OCI-LY1 (cell line): Measurements from ENCODE around the gene NUP88.

Experiments
- CTCF ChIP-seq: fragments of 200-600 bp; sonication (generic), shearing (Covaris generic); IDR thresholded peaks from 2 replicates; pipeline ENCODE4 v1.5.1; 2017; ENCODE audit warnings: mild to moderate bottlenecking, antibody characterized with exemption, low read length, moderate library complexity, mixed read lengths
- EZH2 ChIP-seq: fragments of 200-600 bp; sonication (generic), shearing (Covaris generic); IDR thresholded peaks from 2 replicates; pipeline ENCODE4 v1.8.0; 2017; ENCODE audit warnings: borderline replicate concordance, mixed run types, mild to moderate bottlenecking, antibody characterized with exemption, low read length, moderate library complexity, mixed read lengths

DNA sequence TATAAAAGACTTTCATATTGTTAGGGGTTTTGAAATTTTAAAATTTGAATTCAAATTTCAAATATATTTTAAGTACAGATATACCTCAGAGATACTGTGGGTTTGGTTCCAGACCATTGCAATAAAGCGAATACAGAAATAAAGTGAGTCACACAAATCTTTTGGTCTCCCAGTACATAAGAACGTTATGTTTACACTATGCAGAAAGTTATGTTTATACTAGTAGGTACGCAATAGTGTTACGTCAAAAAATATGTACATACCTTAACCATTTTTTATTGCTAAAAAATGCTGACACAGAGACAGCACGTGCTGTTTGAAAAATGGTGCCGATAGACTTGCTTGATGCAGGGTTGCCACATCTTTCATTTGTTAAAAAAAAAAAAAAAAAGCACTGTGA lies 19.7 kb downstream of the NUP88 start:
- TF ChIP-seq CTCF = no peak
- TF ChIP-seq EZH2 = no peak
